Loucy (cell line): ENCODE results near the gene EPB41L3.

Experiments used
- H2AFZ ChIP-seq: fragments of 200-600 bp; sonication (generic); 2 replicates; pipeline ENCODE4 v1.6.0; 2016; ENCODE audit warnings: antibody characterized with exemption, mild to moderate bottlenecking, low read length, moderate library complexity
- H3F3A ChIP-seq: fragments of 200-600 bp; 2 replicates; pipeline ENCODE4 v1.6.0; 2016; ENCODE audit warnings: antibody characterized with exemption, low read depth, mild to moderate bottlenecking
- H3K27me3 ChIP-seq: fragments of 200-600 bp; sonication (generic); 2 replicates; pipeline ENCODE4 v1.6.1; 2014; ENCODE audit warnings: low read length, mild to moderate bottlenecking; ENCODE audit not compliant: insufficient read depth, poor library complexity, severe bottlenecking
- H3K36me3 ChIP-seq: fragments of 200-600 bp; sonication (generic); 2 replicates; pipeline ENCODE4 v1.6.1; 2016; ENCODE audit warnings: low read length; ENCODE audit not compliant: insufficient read depth
- H3K4me1 ChIP-seq: fragments of 200-600 bp; sonication (generic); 2 replicates; pipeline ENCODE4 v1.5.1; 2014; ENCODE audit warnings: low read length, mild to moderate bottlenecking; ENCODE audit not compliant: insufficient read depth, poor library complexity, severe bottlenecking
- H3K4me2 ChIP-seq: fragments of 200-600 bp; sonication (generic); 2 replicates; pipeline ENCODE4 v1.6.0; 2014; ENCODE audit warnings: antibody characterized with exemption, low read length, low read depth, mild to moderate bottlenecking; ENCODE audit not compliant: poor library complexity, severe bottlenecking
- H3K4me3 ChIP-seq: fragments of 200-600 bp; sonication (generic); 2 replicates; pipeline ENCODE4 v1.5.1; 2014; ENCODE audit warnings: low read length, mild to moderate bottlenecking, mixed read lengths; ENCODE audit not compliant: poor library complexity, severe bottlenecking
- H3K79me2 ChIP-seq: fragments of 200-600 bp; sonication (generic); 2 replicates; pipeline ENCODE4 v1.6.1; 2014; ENCODE audit warnings: low read length; ENCODE audit not compliant: insufficient read depth
- H3K9ac ChIP-seq: fragments of 200-600 bp; sonication (generic); 2 replicates; pipeline ENCODE4 v1.6.0; 2014; ENCODE audit warnings: mild to moderate bottlenecking, low read depth, low read length, moderate library complexity; ENCODE audit not compliant: poor library complexity, severe bottlenecking
- H3K9me2 ChIP-seq: fragments of 200-600 bp; sonication (generic); replicated peaks from 2 replicates; pipeline ENCODE4 v1.6.1; 2016; ENCODE audit warnings: low read depth, low read length, mixed read lengths
- H3K9me3 ChIP-seq: fragments of 200-600 bp; sonication (generic); 2 replicates; pipeline ENCODE4 v1.6.1; 2014; ENCODE audit warnings: mild to moderate bottlenecking, antibody characterized with exemption, low read length, low read depth; ENCODE audit not compliant: insufficient read depth
- H4K20me1 ChIP-seq: fragments of 200-600 bp; sonication (generic); 2 replicates; pipeline ENCODE4 v1.6.0; 2014; ENCODE audit warnings: antibody characterized with exemption, low read length, mild to moderate bottlenecking; ENCODE audit not compliant: insufficient read depth, poor library complexity, severe bottlenecking
- CTCF ChIP-seq: fragments of 200-600 bp; sonication (generic); conservative IDR thresholded peaks from 2 replicates; pipeline ENCODE4 v1.5.1; 2014; ENCODE audit warnings: mild to moderate bottlenecking, antibody characterized with exemption, low read length
- EZH2phosphoT487 ChIP-seq: fragments of 200-600 bp; IDR thresholded peaks from 2 replicates; pipeline ENCODE4 v1.6.1; 2018; ENCODE audit warnings: antibody characterized with exemption, mild to moderate bottlenecking, moderate library complexity, borderline replicate concordance

The EPB41L3 gene

GRCh38 chr18:5413447-5413846 lies 130.3 kb downstream of the EPB41L3 start:
- Histone ChIP-seq H3K4me2 (no peak overlapping the region), H3K4me3 (no peak overlapping the region), H3K9me2 (no peaks in the 10 kb centered on the region), H3K27me3 (no peaks in the 10 kb centered on the region), H4K20me1 (no peaks in the 10 kb centered on the region), H3K4me1 (no peaks in the 10 kb centered on the region), H3F3A (no peaks in the 10 kb centered on the region), H3K79me2 (no peaks in the 10 kb centered on the region), H3K9ac (no peak overlapping the region), H3K9me3 (no peaks in the 10 kb centered on the region; the same call in 1 of the 2 replicates), H3K36me3 (no peaks in the 10 kb centered on the region), H2AFZ (no peak overlapping the region)
- no peak for TF ChIP-seq EZH2phosphoT487
- no peak for TF ChIP-seq CTCF

GRCh38 chr18:5410582-5410981 lies 133.2 kb downstream of the EPB41L3 start:
- no peaks in the 10 kb centered on the region for H3K4me1 ChIP-seq
- no peaks in the 10 kb centered on the region for H4K20me1 ChIP-seq
- no peak overlapping the region for H2AFZ ChIP-seq
- H3K36me3 ChIP-seq, result no peaks in the 10 kb centered on the region
- no peak overlapping the region for H3K4me2 ChIP-seq
- no peaks in the 10 kb centered on the region; the same call in 1 of the 2 replicates for H3K9me3 ChIP-seq
- no peak overlapping the region for H3K9ac ChIP-seq
- no peak overlapping the region for H3K4me3 ChIP-seq
- H3K9me2 ChIP-seq, result no peaks in the 10 kb centered on the region
- no peaks in the 10 kb centered on the region for H3F3A ChIP-seq
- H3K79me2 ChIP-seq, result no peaks in the 10 kb centered on the region
- TF ChIP-seq CTCF, result no peak
- TF ChIP-seq EZH2phosphoT487, result no peak
- no peaks in the 10 kb centered on the region for H3K27me3 ChIP-seq

- H3K9me3 ChIP-seq, result no peaks in the 10 kb centered on the region; the same call in 1 of the 2 replicates
- H3K9ac ChIP-seq, result no peak overlapping the region
- TF ChIP-seq EZH2phosphoT487 (no peak), CTCF (no peak)
- H3K4me1 ChIP-seq, result no peaks in the 10 kb centered on the region
- no peaks in the 10 kb centered on the region for H3K36me3 ChIP-seq
- H3K4me3 ChIP-seq, result no peak overlapping the region
- H3K79me2 ChIP-seq, result no peaks in the 10 kb centered on the region
- no peak overlapping the region for H3K4me2 ChIP-seq
- no peaks in the 10 kb centered on the region for H3K27me3 ChIP-seq
- H3K9me2 ChIP-seq, result no peaks in the 10 kb centered on the region
- no peak overlapping the region for H2AFZ ChIP-seq
- no peaks in the 10 kb centered on the region for H4K20me1 ChIP-seq
- no peaks in the 10 kb centered on the region for H3F3A ChIP-seq
Measured at GRCh38 chr18:5398269-5398668, 145.5 kb downstream of the EPB41L3 start.
